Ovary (tissue), 3 donors: ENCODE data around the gene DDR1.

Source experiments
- CTCF ChIP-seq, 3 donors: fragments of 450-650 bp in 2 of 3; fragments of 200-600 bp in 1 of 3; IDR thresholded peaks; one replicate each; pipeline versions ENCODE4 v1.5.1 to v1.8.0; 2016 to 2022; ENCODE audit warnings: antibody characterized with exemption in 3 of 3, mild to moderate bottlenecking in 1 of 3
- POLR2A ChIP-seq: fragments of 450-650 bp; IDR thresholded peaks from one replicate; pipeline ENCODE4 v1.6.1; 2017; ENCODE audit warnings: antibody characterized with exemption, mild to moderate bottlenecking, moderate library complexity
- donor health status: DM: no; HTN: no; CAD: no.

GRCh38 chr6:30835576-30835975 lies 48.7 kb upstream of the DDR1 start:
- no peak for TF ChIP-seq CTCF (IDR thresholded peaks at IDR 0.05)
- no peak for TF ChIP-seq POLR2A
